Hepatocyte (in vitro differentiated cells): ENCODE data around the gene POFUT2.

Experiments
- CTCF ChIP-seq: fragments of 200-600 bp; sonication (generic); IDR thresholded peaks from 2 replicates; pipeline ENCODE4 v1.5.1; 2016; ENCODE audit warnings: antibody characterized with exemption, mild to moderate bottlenecking; ENCODE audit not compliant: poor library complexity
- EZH2 ChIP-seq: fragments of 200-600 bp; sonication (generic); IDR thresholded peaks from 2 replicates; pipeline ENCODE4 v1.6.1; 2016; ENCODE audit warnings: antibody characterized with exemption, mild to moderate bottlenecking, borderline replicate concordance

GRCh38 chr21:45257673-45258341 is 29.9 kb downstream of the POFUT2 start:
- TF ChIP-seq CTCF (no peak), EZH2 (no peak)
